Amniotic stem cell (primary cell): ENCODE data around the gene RTP5.
"Not testable (repeated sequence)": the region's sequence is repeated elsewhere in the genome, so short reads cannot be mapped to it uniquely, and the experiment has no call there.

Source experiments
- DNase-seq: peaks from one replicate; lab custom pipeline; 2025; lab: John Stamatoyannopoulos, UW

RTP5 gene

DNA sequence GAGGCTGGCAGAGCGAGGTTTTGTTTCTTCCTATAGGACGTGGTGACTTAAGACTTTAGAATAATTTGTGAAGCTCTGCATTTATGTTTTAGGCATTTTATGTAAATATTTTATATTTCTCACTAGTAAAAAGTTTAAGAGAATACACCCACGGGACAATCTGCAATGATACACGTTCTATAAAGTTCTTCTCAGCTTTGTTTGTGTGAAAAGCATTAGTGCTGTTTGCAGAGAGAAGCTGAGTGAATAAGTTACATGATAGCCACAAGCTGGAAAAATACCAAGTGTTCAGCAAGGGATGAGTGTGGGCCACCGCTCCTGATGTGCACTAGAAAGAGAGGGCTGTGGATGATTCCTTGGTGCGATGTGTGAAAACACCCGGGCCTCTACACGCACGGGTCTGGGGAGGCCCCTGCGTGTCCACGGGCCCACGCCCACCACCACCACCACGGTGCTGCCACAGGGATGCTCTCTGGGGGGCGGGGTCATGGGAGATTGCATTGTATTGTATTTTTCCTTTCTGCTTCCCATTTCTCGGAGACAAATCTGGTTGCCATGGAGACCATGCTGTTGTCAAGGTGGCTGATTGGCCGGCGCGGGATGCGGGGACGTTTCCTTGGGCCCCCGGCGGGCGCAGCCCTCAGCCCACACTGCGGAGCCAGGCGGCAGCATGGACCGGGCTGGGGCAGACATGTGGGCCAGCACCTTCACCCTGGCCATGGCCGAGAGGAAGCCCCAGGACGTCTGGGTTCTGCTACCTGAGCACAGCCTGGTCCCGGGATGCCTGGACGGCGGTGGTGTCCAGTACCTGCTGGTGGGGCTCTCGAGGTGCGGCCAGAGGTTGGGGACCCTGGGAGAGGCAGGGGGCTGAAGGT is at the start of gene RTP5:
Gene RTP5 (plus strand): TSS at position 643 of the 875 bp plus-strand sequence. CDS start 28 bp downstream, at position 671.
- DNase-seq, result no peak

DNA sequence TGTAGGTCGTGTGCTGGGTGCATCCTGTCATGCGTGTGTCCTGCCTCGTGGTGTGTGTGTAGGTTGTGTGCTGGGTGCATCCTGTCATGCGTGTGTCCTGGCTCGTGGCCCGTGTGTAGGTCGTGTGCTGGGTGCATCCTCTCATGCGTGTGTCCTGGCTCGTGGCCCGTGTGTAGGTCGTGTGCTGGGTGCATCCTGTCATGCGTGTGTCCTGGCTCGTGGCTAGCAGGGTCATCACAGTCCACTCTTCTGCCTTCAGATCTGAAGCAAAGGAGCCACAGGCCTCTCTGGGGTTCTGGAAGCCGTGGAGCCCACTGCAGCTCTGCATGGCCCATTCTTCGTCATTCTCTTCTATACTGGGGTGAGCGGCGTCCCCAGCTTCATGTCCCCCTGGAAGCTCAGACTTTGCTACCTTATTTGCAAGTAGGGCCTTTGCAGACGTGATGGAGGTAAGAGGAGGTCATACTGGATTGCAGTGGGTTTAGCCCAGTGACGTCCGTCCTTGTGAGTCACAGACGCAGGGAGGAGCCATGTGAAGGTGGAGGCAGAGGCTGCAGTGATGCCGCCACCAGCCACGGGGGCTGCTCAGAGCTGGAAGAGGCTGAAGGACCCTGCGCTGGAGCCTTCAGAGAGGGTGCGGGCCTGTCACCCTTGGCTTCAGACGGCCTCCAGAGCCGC is 49.4 kb upstream of the RTP5 start:
- not testable (repeated sequence) for DNase-seq

DNA sequence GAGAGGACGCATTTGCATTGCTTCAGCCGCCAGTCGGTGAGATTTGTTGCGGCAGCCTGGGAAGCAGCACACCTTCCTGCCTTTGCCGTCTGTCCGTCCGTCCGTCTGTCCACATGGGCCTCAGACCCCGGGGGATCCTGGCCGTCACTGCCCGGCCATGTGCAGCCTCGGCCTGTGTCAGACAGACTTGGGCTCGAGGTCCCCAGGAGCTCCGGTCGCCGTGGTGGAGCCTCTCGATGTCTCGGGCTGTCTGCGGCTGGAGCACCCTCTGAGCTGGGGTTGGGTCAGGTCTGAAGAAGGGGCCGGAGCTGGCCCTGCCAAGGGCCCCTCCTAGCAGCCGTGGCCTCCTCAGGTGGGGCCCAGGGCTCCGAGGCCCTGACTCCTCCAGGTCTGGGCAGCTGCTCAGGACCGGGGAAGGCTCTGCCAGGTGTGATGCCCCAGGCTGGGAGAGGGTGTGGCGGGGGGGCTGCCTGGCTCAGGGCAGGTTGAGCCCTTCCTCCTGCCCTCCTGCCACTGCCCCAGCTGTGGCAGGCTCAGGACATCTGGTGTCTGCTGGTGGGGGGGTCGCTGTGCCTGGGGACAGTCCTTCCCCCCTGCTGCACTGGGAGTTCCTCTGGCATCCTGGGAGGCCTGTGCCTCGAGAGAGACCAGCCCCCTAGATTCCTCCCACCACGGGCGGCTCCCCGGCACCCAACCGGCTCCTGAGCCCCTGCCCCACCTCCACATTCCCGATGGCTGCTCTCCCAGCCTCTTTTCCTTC is 48.7 kb upstream of the RTP5 start:
- DNase-seq, result no peak

DNA sequence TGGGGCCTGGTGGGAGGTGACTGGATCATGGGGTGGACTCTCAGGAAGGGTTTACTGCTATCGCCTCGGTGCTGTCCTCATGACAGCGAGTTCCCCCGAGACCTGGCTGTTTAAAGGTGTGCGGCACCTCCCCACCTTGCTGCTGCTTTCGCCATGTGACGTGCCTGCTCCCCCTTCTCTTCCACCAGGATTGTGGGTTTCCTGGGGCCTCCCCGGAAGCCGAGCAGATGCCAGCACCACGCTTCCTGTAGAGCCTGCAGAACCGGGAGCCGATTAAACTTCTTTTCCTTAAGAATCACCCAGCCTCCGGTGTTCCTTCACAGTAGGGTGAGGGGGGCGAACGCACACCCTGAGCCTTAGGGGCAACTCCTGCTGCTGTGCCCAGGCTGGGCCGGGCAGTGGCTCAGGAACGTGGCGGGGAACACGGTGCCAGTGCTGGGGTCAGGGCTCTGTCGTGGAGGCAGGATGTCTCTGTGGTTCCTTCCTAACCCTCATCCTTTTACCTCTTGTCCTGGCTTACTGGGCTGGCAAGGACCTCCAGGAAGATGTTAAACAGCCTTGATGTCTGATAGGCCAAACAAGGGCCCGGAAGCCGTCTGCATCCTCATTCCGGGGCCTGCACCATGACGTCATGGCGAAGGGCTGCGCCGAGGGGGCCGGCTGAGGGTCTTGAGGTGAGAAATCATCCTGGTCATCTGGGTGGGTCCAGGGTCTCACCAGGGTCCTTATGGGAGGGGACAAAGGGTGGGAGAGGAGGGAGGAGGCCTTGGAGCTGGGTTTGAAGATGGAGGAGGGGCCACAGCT is 47.9 kb upstream of the RTP5 start:
- no peak for DNase-seq

DNA sequence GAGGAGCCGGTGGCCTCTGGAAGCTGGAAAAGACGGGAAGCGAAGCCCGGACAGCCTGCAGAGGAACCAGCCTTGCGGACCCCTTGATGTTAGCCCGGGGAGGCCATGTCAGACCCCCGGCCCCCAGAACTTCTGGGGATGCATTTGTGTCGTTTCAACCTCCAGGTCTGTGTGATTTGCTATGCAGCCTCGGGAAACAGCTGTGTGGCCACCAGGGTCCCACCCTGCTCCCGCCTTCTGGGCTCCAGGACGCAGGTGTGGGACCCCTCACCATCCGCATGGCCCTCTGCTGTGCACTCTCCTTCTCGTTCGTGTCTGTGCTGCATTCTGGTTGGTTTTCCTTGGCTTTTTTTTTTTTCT is 47.3 kb upstream of the RTP5 start:
- no peak for DNase-seq

DNA sequence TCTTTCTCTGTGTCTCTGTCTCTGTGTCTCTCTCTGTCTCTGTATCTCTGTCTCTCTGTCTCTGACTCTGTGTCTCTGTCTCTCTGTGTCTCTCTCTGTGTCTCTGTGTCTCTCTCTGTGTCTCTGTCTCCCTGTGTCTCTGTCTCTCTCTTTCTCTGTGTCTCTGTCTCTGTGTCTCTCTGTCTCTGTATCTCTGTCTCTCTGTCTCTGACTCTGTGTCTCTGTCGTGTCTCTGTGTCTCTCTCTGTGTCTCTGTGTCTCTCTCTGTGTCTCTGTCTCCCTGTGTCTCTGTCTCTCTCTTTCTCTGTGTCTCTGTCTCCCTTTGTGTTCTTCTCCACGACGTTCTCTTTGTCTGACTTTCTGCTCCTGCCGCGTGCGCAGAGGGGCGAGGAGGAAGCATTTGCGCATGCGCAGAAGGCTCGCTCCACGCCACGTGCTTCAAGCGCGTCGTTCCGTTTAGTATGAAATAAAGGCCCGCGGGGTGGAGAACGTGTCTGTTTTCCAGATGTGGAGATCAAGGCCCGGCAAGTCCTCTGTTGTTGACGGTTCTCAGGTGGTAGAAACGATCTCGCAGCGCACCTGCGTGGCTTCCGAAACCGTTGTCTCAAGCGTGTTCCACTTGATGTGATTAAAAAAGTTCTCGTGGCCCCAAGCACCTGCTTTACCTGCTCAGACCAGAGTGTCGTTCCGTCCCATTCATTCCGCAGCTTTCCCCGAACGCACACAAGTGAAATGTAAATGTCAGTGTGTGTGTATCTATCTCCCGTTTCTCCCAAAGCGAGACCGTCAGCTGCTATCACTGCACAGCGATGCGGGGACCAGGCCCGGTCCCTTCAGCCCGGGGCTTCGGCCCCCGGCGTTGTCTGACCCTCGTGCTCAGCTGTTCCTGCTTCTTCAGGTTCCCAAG is 45.7 kb upstream of the RTP5 start:
- DNase-seq, result not testable (repeated sequence)

DNA sequence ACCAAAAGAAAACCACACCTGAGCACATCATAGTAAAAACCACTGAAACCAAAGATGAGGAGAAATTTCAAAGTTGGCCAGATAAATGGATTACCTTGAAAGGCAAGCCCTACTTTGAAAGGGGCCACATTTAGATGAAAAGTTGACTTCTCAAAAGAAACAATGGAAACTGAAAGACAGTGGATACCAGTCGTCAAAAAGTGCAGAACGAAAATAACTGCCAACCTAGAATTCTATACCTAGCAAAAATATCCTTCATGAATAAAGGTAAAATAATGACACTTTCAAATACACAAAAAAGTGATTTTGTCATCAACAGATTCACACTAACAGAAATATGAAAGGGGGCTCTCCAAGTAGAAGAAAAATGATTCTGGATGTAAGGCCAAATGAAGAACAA is 42.1 kb upstream of the RTP5 start:
- no peak for DNase-seq

DNA sequence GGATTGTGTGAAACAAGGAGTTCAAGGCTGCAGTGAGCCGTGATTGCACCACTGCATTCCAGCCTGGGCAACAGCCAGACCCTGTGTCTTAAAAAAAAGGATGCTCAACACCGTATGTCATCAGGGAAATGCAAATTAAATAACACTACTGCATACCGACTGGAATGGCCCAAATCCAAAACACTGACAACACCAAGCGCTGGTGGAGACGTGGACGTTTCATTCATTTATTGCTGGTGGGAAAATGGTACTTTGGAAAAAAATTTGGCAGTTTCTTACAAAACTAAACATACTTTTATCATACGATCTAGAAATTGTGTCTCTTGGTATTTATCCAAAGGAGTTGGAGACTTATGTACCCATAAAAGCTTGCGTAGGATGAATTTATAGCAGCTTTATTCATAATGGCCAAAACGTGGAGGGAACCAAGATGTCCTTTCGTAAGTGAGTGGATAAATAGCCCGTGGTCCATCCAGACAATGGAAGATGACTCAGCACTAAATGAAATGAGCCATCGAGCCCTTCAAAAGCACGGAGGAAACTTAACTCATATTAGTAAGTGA is 36.3 kb upstream of the RTP5 start:
- DNase-seq, result no peak

DNA sequence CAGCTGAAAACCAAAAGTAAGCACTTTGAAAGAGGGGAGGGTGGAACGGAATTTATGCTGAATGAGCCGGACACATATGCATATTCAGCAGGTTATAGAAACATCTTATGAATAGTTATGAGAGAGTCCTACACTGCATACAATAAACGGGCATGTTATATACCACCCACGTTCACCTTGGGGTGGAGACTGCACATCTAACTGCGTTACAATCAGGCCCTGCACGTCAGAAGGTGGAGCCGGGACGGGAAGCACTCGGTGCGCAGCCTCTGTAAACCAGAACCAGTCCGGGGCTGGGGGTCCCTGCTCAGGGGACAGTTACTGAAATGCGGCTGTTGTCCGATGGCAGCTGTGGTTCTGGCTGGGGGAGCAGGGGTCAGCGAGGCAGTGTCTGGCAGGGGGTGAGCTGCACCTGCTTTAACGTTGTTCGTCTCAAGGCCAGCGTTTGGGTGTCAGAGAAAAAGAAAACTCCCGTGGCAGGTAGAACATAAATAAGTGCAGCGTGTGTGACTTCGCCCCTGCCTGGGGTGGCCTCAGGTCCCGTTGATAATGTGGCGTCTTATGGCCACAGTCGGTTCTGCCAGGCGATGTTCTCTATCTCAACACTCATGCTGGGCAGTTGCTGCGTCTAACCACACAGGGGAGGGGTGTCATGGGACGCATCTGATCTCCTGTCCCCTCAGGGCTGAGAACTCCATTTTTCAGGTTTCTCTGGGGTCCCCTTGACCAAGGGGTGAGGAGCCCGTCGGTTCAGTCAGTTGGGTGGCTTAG is 35.6 kb upstream of the RTP5 start:
- DNase-seq, result not testable (repeated sequence)

DNA sequence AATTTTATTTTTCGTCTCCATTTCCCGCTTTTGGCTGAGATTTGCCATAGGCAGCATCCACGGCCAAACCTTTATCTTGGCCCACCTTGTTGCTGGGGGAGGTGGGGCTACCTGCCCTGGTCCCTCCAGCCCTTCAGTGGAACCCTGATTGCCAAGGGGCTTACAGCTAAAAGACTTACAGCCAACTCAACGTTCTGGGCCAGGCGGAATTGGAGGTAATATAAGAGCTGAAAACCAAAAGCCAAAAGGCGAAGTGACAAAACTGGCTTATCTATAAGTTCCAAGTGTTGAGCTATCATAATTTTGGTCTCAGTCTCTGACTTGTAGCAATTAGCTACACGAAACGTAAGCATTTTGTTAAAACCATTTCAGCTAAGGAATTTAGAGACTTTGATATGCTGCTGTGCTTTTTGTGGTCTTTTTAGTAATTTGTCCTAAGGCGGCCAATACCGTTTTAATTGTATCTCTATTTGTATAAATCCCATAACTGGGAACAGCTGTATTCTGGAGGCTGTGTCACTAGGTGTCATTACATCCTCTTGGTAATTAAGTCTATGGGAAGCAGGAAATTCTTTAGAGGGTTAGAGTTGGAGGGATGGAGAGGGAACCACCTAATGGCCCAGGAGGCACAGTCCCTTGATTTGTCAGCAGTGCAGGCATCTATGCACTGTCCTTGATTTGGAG is 34.9 kb upstream of the RTP5 start:
- DNase-seq, result no peak

DNA sequence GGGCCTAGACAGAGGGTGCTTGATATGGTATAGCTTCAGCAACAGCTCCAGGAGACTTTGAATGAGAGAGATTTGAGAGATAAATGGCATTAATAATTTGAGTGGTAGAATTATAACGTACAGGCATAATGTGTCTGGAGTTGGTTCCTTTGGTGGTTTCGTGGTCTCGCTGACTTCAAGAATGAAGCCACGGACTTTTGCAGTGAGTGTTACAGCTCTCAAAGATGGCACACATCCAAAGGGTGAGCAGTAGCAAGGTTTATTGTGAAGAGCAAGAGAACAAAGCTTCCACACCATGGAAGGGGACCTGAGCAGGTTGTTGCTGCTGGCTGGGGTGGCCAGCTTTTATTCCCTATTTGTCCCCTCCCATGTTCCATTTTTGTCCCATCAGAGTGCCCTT is 33.9 kb upstream of the RTP5 start:
- DNase-seq, result no peak

DNA sequence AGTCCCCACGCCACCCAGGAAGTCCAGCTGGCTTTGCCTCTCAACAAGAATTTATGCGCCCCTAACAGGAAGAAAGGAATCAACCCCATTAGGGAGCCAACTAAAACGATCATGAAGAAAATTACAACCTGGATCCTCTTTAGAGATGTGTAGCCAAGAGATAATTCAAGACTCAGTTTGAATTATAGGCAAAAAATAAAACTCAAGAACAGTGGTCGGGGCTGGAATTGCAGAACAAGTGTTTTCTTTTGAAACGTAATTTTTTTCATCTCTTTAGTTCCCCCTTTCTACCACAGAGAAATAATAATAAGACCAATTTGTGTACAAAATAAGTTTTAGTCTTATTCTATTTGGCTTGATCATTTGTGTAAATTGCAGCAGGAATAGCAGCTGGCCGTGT is 33.2 kb upstream of the RTP5 start:
- no peak for DNase-seq

DNA sequence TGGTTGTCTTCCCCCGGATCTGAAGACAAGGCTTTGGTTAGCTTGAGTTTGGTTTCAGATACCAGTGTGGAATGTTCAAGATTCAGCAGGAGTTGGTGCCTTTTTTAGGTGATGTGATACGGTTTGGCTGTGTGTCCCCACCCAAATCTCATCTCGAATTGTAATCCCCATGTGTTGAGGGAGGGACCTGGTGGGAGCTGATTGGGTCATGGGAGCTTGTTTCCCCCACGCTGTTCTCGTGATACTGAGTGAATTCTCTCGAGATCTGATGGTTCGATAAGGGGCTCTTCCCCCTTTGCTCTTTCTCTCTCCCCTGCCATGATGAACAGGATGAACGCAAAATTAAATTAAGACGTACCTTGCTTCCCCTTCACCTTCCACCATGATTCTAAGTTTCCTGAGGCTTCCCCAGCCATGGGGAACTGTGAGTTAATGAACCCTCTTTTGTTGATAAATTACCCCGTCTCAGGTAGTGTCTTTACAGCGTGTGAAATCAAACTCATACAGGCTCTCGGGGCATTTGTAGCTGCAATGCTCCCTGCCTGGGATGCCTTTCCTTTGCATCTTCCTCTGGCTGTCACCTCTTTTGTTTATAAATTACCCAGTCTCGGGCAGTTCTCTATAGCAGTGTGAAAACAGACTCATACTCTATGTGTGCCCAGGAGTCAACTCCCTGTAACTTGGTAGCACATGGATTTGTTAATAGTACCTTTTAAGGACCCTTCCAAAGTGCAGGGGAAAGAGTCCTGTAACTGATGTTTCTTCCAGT is 32.1 kb upstream of the RTP5 start:
- DNase-seq, result no peak

DNA sequence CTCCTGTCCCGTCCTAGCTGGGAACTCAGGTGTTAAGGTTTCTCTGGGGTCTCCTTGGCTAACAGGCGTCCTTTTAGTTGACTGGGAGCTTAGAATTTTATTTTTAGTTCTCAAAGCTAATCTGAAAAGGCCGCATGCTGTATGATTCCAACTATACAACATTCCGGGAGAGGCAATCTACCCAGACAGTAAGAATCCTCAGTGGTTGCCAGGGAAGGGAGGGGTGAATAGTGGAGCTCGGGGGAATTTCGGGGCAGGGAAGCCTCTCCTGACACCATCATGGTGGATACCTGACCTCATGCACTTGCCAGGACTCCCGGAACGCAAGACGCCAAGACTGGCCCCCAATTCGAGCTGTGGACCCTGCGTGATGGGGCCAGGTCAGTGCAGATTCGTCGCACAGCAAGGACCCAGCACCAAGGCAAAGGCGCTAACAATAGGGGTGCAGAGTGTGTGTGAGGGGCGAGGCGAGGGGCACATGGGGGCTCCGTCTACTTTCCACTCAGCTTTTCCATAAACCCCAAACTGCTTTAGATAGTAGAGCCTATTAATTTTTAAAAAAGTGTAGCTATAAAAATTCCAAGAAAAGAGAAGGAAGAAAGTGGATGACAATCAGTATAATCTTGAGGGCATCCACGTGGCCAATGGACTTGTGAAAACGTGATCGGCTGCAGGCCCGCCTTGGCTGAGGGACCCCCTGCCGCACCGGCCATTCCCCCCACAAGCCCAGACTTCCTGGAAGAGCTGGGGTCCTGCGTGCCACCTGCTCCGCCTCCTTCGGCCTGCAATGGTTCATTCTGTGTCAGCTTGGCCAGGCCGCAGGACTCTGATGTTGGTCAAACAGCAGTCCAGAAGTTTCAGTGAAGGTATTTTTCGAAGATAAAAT is 28.1 kb upstream of the RTP5 start:
- no peak for DNase-seq

DNA sequence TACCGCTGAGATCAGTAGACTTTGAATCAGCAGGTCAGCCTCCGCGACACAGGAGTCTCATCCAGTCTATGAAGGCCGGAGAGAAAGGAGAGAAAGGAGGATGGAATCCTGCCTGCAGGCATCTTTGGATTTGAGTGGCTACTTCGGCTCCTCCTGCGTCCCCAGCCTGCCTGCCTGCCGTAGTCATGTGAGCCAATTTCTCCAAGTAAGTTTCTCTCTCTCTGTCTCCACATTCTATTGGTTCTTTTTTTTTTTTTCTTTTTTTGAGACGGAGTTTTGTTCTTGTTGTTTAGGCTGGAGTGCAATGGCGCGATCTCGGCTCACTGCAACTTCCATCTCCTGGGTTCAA is 27.5 kb upstream of the RTP5 start:
- DNase-seq, result no peak

DNA sequence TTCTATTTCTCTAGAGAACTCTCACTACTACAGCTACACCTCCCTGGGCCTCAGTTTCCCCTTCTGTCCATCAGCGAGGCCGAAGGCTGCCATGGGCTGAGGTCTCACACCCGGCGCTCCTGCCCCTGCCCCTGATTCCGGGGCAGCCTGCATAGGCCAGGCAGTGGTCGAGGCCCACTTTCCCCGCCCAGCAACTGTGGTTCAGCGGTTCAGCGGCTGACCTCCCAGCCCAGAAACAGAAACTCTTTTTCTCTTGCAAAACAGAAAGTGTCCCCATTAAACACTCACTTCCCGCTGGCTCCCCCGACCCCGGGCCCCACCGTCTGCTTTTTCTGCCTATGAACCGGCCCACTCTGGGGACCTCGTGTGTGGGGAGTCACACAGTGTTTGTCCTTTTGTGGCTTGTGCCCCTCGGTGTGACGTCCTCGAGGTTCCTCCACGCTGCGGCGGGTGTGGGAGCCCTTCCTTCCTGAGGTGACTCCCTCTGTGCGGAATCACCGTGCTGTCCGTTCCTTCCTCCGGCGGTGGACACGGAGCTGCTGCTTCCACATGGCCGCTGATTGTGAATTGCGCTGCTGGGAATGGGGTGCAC is 26.8 kb upstream of the RTP5 start:
- DNase-seq, result no peak
